Thoracic aorta (tissue), 2 donors: ENCODE measurements around the gene ZYG11A. TPM values are rescaled to one million over a fixed set of nuclear protein-coding genes. Genes with fewer than 3 reads are reported as not detected.

ENCODE experiments used
- ATAC-seq: fragments of 150-250 bp; one replicate; pipeline ENCODE4 v1.8.0; 2017; ENCODE audit warnings: low read depth; ENCODE audit not compliant: insufficient number of reproducible peaks, low FRiP score
- DNase-seq: peaks from one replicate; pipeline ENCODE4 v3.0.0-alpha.2; 2020; ENCODE audit warnings: low spot score
- H3K27ac ChIP-seq, 2 donors: fragments of 200-600 bp; sonication (generic); 1 replicate in 1 of 2; 2 replicates in 1 of 2; pipeline ENCODE4 v1.5.1; 2016; ENCODE audit warnings: mild to moderate bottlenecking in 2 of 2, moderate library complexity in 2 of 2
- H3K27me3 ChIP-seq: fragments of 200-600 bp; sonication (generic); replicated peaks from 2 replicates; pipeline ENCODE4 v1.6.0; 2016; ENCODE audit warnings: mild to moderate bottlenecking; ENCODE audit not compliant: insufficient read depth
- H3K36me3 ChIP-seq: fragments of 200-600 bp; sonication (generic); one replicate; pipeline ENCODE4 v1.5.1; 2016
- H3K4me1 ChIP-seq, 2 donors: fragments of 200-600 bp; sonication (generic); 1 replicate in 1 of 2; 2 replicates in 1 of 2; pipeline versions ENCODE4 v1.5.1 to v1.6.0; 2016; ENCODE audit warnings: low read depth in 2 of 2, mild to moderate bottlenecking in 1 of 2; ENCODE audit not compliant: control insufficient read depth in 1 of 2
- H3K4me3 ChIP-seq: fragments of 200-600 bp; sonication (generic); 2 replicates; pipeline ENCODE4 v1.5.1; 2016; ENCODE audit warnings: mild to moderate bottlenecking
- H3K9me3 ChIP-seq: fragments of 200-600 bp; sonication (generic); 2 replicates; pipeline ENCODE4 v1.5.1; 2016
- CTCF ChIP-seq: fragments of 200-600 bp; sonication (generic); IDR thresholded peaks from one replicate; pipeline ENCODE4 v1.5.1; 2019; ENCODE audit warnings: antibody characterized with exemption
- total RNA-seq, 2 donors: library from RNA; depleted of rRNA; stranded (reverse); fragments of >200 nt; gene quantifications; one replicate each; pipeline versions ENCODE4 v1.1.0 to v1.2.3, GENCODE V29; 2016

ZYG11A gene
- total RNA-seq, 2 donors from 2014 or later = not detected

GRCh38 chr1:52848423-52848822 is 5.9 kb downstream of the ZYG11A start:
- ATAC-seq = no peak
- peaks cover 0 to 4% of the 10 kb centered on the region in 2 donors for H3K4me1 ChIP-seq
- no peaks in the 10 kb centered on the region for H3K27me3 ChIP-seq
- no peak overlapping the region for H3K4me3 ChIP-seq
- no peak overlapping the region for H3K27ac ChIP-seq
- DNase-seq = no peak
- no peaks in the 10 kb centered on the region for H3K9me3 ChIP-seq
- no peak for TF ChIP-seq CTCF
- no peaks in the 10 kb centered on the region for H3K36me3 ChIP-seq

- H3K27me3 ChIP-seq = no peaks in the 10 kb centered on the region
- H3K9me3 ChIP-seq = no peaks in the 10 kb centered on the region
- no peak overlapping the region for H3K27ac ChIP-seq
- TF ChIP-seq CTCF = no peak
- DNase-seq (no peak), ATAC-seq (no peak)
- no peak overlapping the region for H3K4me3 ChIP-seq
- no peaks in the 10 kb centered on the region for H3K4me1 ChIP-seq
- no peaks in the 10 kb centered on the region for H3K36me3 ChIP-seq
Measured at GRCh38 chr1:52850951-52851350, 8.4 kb downstream of the ZYG11A start.

- Histone ChIP-seq H3K27me3 (no peaks in the 10 kb centered on the region), H3K36me3 (no peaks in the 10 kb centered on the region), H3K27ac (no peak overlapping the region), H3K4me1 (no peaks in the 10 kb centered on the region), H3K9me3 (no peaks in the 10 kb centered on the region), H3K4me3 (no peak overlapping the region)
- ATAC-seq (no peak), DNase-seq (no peak)
- no peak for TF ChIP-seq CTCF
Measured at GRCh38 chr1:52852854-52853253, 10.3 kb downstream of the ZYG11A start.

- H3K36me3 ChIP-seq = no peaks in the 10 kb centered on the region
- H3K27ac ChIP-seq = no peak overlapping the region
- no peak for DNase-seq
- no peaks in the 10 kb centered on the region for H3K27me3 ChIP-seq
- no peak for ATAC-seq
- H3K9me3 ChIP-seq = no peaks in the 10 kb centered on the region
- H3K4me3 ChIP-seq = no peak overlapping the region
- no peaks in the 10 kb centered on the region for H3K4me1 ChIP-seq
- no peak for TF ChIP-seq CTCF
Measured at GRCh38 chr1:52855584-52855983, 13.0 kb downstream of the ZYG11A start.

GRCh38 chr1:52856026-52856425 is 13.5 kb downstream of the ZYG11A start:
- no peak for TF ChIP-seq CTCF
- DNase-seq = no peak
- H3K27ac ChIP-seq = no peak overlapping the region
- ATAC-seq = no peak
- no peaks in the 10 kb centered on the region for H3K4me1 ChIP-seq
- H3K9me3 ChIP-seq = no peaks in the 10 kb centered on the region
- no peak overlapping the region for H3K4me3 ChIP-seq
- H3K36me3 ChIP-seq = no peaks in the 10 kb centered on the region
- no peaks in the 10 kb centered on the region for H3K27me3 ChIP-seq
